D721Med (cell line): ENCODE data around the gene STPG2.
"Not testable (repeated sequence)": the region's sequence is repeated elsewhere in the genome, so short reads cannot be mapped to it uniquely, and the experiment has no call there.

ENCODE experiments used
- DNase-seq: peaks from one replicate; pipeline ENCODE4 v3.0.0; 2011; ENCODE audit warnings: low spot score; ENCODE audit not compliant: insufficient read length
- FAIRE-seq: peaks from 2 replicates; lab custom pipeline; 2011; peaks lifted over from hg19 to GRCh38; lab: Jason Lieb, UNC
- TF ChIP-seq, protein P1 (sequence below): IDR thresholded peaks from 2 replicates; pipeline ENCODE4 v1.5.1; 2012; ENCODE audit warnings: mild to moderate bottlenecking, control low read depth; ENCODE audit not compliant: insufficient read depth; ENCODE audit errors: missing control alignments

The STPG2 gene

DNA sequence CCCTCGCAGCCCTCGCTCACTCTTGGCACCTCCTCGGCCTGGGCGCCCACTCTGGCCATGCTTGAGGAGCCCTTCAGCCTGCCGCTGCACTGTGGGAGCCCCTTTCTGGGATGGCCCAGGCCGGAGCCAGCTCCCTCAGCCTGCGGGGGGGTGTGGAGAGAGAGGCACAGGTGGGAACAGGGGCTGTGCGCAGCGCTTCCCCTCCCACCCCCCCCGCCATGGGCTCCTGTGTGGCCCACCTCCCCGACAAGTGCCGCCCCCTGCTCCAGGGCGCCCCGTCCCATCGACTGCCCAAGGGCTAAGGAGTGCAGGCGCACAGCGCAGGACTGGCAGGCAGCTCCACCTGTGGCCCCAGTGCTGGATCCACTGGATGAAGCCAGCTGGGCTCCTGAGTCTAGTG lies 220.2 kb downstream of the STPG2 start:
- no peak for DNase-seq
- TF ChIP-seq, protein P1, sequence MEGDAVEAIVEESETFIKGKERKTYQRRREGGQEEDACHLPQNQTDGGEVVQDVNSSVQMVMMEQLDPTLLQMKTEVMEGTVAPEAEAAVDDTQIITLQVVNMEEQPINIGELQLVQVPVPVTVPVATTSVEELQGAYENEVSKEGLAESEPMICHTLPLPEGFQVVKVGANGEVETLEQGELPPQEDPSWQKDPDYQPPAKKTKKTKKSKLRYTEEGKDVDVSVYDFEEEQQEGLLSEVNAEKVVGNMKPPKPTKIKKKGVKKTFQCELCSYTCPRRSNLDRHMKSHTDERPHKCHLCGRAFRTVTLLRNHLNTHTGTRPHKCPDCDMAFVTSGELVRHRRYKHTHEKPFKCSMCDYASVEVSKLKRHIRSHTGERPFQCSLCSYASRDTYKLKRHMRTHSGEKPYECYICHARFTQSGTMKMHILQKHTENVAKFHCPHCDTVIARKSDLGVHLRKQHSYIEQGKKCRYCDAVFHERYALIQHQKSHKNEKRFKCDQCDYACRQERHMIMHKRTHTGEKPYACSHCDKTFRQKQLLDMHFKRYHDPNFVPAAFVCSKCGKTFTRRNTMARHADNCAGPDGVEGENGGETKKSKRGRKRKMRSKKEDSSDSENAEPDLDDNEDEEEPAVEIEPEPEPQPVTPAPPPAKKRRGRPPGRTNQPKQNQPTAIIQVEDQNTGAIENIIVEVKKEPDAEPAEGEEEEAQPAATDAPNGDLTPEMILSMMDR: no peak
- FAIRE-seq: no peak

DNA sequence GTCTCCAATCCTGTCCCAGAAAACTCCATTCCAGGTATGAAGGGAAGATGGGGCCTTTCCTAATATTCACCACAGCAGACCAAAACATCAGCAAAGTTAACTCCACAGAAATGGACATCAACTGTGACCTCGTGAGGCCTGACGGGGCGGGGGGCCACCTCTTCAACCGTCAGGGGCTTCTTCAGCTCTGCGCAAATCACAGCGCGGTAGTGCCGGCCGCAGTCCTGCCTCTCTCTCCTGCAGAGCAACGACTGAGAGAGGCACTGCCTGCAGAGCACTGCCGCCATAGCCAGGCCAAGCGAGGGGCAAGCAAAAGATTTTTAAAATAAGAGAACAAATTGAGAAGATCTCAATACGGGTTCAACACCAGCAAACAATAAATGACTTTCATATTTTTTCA lies 226.2 kb downstream of the STPG2 start:
- DNase-seq (no peak), FAIRE-seq (no peak)
- TF ChIP-seq, protein P1: no peak

DNA sequence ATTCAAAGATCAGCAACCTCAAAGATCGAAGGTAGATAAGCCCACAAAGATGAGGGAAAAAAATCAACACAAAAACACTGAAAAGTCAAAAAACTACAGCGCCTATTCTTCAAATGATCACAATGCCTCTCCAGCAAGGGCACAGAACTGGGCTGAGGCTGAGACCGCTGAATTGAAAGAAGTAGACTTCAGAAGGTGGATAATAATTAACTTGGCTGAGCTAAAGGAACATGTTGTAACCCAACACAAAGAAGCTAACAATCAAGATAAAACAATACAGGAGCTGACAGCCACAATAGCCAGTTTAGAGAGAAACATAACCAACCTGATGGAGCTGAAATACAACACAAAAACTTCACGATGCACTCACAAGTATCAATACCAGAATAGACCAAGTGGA lies 231.1 kb downstream of the STPG2 start:
- DNase-seq (no peak), FAIRE-seq (no peak)
- TF ChIP-seq, protein P1: no peak

- no peak for DNase-seq
- FAIRE-seq: no peak
- TF ChIP-seq, protein P1: no peak
Observed at GRCh38 chr4:97911236-97911906, 231.9 kb downstream of the STPG2 start.

DNA sequence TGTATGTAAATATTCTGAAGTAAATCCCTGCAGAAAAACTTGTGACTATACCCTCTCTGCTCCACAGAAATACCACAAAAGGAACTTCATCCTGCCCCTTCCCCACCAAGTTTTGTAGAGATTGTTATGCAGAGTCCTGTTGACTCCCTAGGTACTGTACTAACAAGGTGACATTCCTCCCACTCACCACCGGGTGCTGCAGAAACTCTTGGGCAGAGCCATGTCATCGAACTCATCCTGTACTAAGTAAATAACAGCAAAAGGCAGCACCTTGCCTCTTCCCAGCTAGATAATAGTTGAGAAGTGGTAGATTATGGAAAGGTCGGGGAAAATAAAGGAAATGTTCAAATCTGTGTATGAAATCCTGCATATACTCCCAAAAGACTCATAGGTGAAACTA lies 233.3 kb downstream of the STPG2 start:
- TF ChIP-seq, protein P1: no peak
- no peak for FAIRE-seq
- DNase-seq: no peak

- not testable (repeated sequence) for FAIRE-seq, DNase-seq
Observed at GRCh38 chr4:97903436-97904189, 239.7 kb downstream of the STPG2 start.

GRCh38 chr4:97900229-97900628 lies 243.0 kb downstream of the STPG2 start:
- TF ChIP-seq, protein P1: no peak
- FAIRE-seq (no peak), DNase-seq (no peak)
